Hepatocyte (in vitro differentiated cells): ENCODE measurements around the gene SLC43A1.

ENCODE experiments used
- EZH2 ChIP-seq: fragments of 200-600 bp; sonication (generic); IDR thresholded peaks from 2 replicates; pipeline ENCODE4 v1.6.1; 2016; ENCODE audit warnings: antibody characterized with exemption, mild to moderate bottlenecking, borderline replicate concordance
- TF ChIP-seq, protein P1 (sequence below): fragments of 200-600 bp; sonication (generic); IDR thresholded peaks from 2 replicates; pipeline ENCODE4 v1.5.1; 2016; ENCODE audit warnings: antibody characterized with exemption, mild to moderate bottlenecking; ENCODE audit not compliant: poor library complexity

DNA sequence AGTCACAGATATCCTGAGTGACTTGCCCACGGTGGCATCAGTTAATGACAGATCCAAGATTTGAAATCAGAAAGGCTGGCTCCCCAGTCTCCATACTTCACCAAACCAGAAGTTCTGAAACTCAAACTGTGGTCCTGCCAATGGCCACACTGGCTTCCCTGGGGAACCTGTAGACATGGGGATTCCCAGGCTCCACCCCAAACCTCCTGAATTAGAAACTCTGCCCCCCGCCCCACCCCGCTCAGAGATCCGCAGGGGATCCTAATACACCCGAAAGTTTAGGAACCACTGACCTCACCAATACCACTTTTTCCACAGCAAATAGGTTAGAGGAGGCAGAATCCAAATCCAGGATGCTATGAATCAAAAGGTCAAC is 39.8 kb downstream of the SLC43A1 start:
- TF ChIP-seq, protein P1, sequence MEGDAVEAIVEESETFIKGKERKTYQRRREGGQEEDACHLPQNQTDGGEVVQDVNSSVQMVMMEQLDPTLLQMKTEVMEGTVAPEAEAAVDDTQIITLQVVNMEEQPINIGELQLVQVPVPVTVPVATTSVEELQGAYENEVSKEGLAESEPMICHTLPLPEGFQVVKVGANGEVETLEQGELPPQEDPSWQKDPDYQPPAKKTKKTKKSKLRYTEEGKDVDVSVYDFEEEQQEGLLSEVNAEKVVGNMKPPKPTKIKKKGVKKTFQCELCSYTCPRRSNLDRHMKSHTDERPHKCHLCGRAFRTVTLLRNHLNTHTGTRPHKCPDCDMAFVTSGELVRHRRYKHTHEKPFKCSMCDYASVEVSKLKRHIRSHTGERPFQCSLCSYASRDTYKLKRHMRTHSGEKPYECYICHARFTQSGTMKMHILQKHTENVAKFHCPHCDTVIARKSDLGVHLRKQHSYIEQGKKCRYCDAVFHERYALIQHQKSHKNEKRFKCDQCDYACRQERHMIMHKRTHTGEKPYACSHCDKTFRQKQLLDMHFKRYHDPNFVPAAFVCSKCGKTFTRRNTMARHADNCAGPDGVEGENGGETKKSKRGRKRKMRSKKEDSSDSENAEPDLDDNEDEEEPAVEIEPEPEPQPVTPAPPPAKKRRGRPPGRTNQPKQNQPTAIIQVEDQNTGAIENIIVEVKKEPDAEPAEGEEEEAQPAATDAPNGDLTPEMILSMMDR = no peak
- TF ChIP-seq EZH2 = no peak
